MM.1S (cell line): Measurements from ENCODE around the gene AKAP6.

ENCODE experiments used
- DNase-seq: peaks from one replicate; pipeline ENCODE4 v3.0.0-alpha.2; 2015
- H2AFZ ChIP-seq: fragments of 300-600 bp; sonication (generic); 2 replicates; pipeline ENCODE4 v1.6.0; 2016; ENCODE audit warnings: antibody characterized with exemption, low read length
- H3F3A ChIP-seq: fragments of 300-600 bp; sonication (generic); 2 replicates; pipeline ENCODE4 v1.6.1; 2016; ENCODE audit warnings: mild to moderate bottlenecking, antibody characterized with exemption, low read length, moderate library complexity, mixed read lengths; ENCODE audit not compliant: insufficient read depth
- H3K27ac ChIP-seq: fragments of 300-600 bp; sonication (generic); 2 replicates; pipeline ENCODE4 v1.5.1; 2016; ENCODE audit warnings: mild to moderate bottlenecking, low read length
- H3K27me3 ChIP-seq: fragments of 300-600 bp; sonication (generic); replicated peaks from 2 replicates; pipeline ENCODE4 v1.6.0; 2016; ENCODE audit warnings: low read length; ENCODE audit not compliant: insufficient read depth
- H3K36me3 ChIP-seq: fragments of 300-600 bp; sonication (generic); replicated peaks from 2 replicates; pipeline ENCODE4 v1.6.1; 2016; ENCODE audit warnings: mild to moderate bottlenecking, low read length, mixed read lengths; ENCODE audit not compliant: insufficient read depth
- H3K4me1 ChIP-seq: fragments of 300-600 bp; sonication (generic); 2 replicates; pipeline ENCODE4 v1.6.1; 2016; ENCODE audit warnings: low read length, mixed read lengths
- H3K4me2 ChIP-seq: fragments of 300-600 bp; sonication (generic); 2 replicates; pipeline ENCODE4 v1.6.0; 2016; ENCODE audit warnings: low read depth, low read length
- H3K4me3 ChIP-seq: fragments of 300-600 bp; sonication (generic); 2 replicates; pipeline ENCODE4 v1.5.1; 2016; ENCODE audit warnings: low read length, mixed read lengths
- H3K79me2 ChIP-seq: fragments of 300-600 bp; sonication (generic); 2 replicates; pipeline ENCODE4 v1.6.1; 2016; ENCODE audit warnings: mixed run types, low read length, mixed read lengths
- H3K9ac ChIP-seq: fragments of 300-600 bp; sonication (generic); 2 replicates; pipeline ENCODE4 v1.6.1; 2016; ENCODE audit warnings: low read length, mixed read lengths
- H3K9me2 ChIP-seq: fragments of 300-600 bp; sonication (generic); replicated peaks from 2 replicates; pipeline ENCODE4 v1.6.1; 2016; ENCODE audit warnings: mild to moderate bottlenecking, low read length, mixed read lengths; ENCODE audit not compliant: insufficient read depth
- H3K9me3 ChIP-seq: fragments of 300-600 bp; sonication (generic); replicated peaks from 2 replicates; pipeline ENCODE4 v1.6.1; 2016; ENCODE audit warnings: mild to moderate bottlenecking, low read length, mixed read lengths; ENCODE audit not compliant: insufficient read depth
- H4K20me1 ChIP-seq: fragments of 300-600 bp; sonication (generic); 2 replicates; pipeline ENCODE4 v1.6.1; 2016; ENCODE audit warnings: mild to moderate bottlenecking, low read length, moderate library complexity, mixed read lengths; ENCODE audit not compliant: insufficient read depth
- EZH2 ChIP-seq: fragments of 300-600 bp; sonication (generic); optimal IDR thresholded peaks from 2 replicates; pipeline ENCODE3; 2017; ENCODE audit warnings: low read depth, mild to moderate bottlenecking, antibody characterized with exemption, low read length, mixed read lengths
- EZH2phosphoT487 ChIP-seq: fragments of 300-600 bp; sonication (generic); IDR thresholded peaks from 2 replicates; pipeline ENCODE4 v1.6.1; 2018; ENCODE audit warnings: antibody characterized with exemption, low read length
- TF ChIP-seq, protein P1 (sequence below): fragments of 300-600 bp; sonication (generic); IDR thresholded peaks from 2 replicates; pipeline ENCODE4 v1.5.1; 2016; ENCODE audit warnings: antibody characterized with exemption, low read length, mixed read lengths

The AKAP6 gene

DNA sequence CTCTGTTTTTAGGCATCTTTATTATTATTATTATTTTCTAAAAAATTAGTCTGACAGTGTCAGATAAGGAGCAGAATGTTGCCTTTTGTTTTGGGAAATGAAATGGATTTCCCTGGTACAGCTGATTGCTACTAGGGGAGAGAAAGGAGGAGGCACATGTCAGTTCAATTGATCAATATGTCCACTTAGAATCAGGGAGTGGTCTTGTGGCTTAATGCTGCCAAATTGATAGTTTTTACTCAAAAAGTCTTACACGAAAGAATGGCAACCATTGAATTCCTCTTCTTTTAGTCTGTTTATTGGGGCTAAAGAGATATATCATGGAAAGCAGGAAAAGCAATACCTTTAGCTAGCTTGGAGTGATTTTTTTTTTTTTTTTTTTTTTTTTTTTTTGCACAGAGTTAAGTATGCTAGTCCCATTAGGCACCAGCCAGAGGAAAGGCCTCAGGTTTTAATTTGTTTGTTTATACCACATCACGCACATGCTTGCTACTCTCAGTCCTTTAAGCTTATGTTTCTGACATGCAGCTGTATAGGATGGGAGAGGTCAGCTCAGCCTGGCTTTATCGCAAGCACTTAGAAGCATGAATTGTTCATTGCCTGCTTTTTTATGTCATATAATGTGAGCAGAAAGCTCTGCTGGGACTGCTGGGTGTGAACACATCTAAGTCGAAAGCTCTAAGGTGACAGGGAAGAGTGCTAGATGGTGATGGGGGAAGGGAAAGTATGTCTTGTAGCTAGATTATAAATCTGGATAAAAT is 1.4 kb downstream of the AKAP6 start:
- H4K20me1 ChIP-seq: no peaks in the 10 kb centered on the region
- no peak overlapping the region for H3K4me2 ChIP-seq
- peaks cover 7% of the 10 kb centered on the region; the same call in 1 of the 2 replicates for H3K4me1 ChIP-seq
- H3K9ac ChIP-seq: no peak overlapping the region
- H3K27ac ChIP-seq: no peak overlapping the region
- no peak overlapping the region for H2AFZ ChIP-seq
- TF ChIP-seq, protein P1, sequence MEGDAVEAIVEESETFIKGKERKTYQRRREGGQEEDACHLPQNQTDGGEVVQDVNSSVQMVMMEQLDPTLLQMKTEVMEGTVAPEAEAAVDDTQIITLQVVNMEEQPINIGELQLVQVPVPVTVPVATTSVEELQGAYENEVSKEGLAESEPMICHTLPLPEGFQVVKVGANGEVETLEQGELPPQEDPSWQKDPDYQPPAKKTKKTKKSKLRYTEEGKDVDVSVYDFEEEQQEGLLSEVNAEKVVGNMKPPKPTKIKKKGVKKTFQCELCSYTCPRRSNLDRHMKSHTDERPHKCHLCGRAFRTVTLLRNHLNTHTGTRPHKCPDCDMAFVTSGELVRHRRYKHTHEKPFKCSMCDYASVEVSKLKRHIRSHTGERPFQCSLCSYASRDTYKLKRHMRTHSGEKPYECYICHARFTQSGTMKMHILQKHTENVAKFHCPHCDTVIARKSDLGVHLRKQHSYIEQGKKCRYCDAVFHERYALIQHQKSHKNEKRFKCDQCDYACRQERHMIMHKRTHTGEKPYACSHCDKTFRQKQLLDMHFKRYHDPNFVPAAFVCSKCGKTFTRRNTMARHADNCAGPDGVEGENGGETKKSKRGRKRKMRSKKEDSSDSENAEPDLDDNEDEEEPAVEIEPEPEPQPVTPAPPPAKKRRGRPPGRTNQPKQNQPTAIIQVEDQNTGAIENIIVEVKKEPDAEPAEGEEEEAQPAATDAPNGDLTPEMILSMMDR: no peak
- no peak for TF ChIP-seq EZH2
- no peak for TF ChIP-seq EZH2phosphoT487
- no peaks in the 10 kb centered on the region for H3K36me3 ChIP-seq
- no peaks in the 10 kb centered on the region for H3K9me3 ChIP-seq
- H3F3A ChIP-seq: peaks cover 3% of the 10 kb centered on the region; the same call in 1 of the 2 replicates
- no peak for DNase-seq
- H3K9me2 ChIP-seq: no peaks in the 10 kb centered on the region
- H3K79me2 ChIP-seq: no peaks in the 10 kb centered on the region
- H3K27me3 ChIP-seq: no peaks in the 10 kb centered on the region
- H3K4me3 ChIP-seq: no peak overlapping the region

DNA sequence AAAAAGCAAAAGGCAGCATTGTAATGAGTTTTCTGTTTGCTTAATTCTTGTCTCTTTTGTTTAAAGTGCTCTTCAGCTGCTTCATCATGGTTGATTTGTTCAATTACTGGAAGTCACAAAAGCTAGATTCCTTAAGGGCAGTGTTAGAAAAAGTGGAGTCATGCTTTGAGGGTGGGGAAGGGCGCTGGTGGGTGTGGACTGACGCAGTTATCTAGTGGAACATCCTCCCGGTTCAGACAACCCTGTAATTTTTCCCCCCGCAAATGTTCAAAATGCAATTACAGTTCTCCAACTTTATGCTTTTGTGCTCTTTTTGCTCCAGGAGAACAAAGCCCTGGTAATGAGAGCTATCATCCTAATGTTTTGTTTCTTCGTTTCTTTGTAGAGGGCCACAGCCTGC is 2.1 kb downstream of the AKAP6 start:
- H3K9ac ChIP-seq: no peak overlapping the region
- no peaks in the 10 kb centered on the region for H4K20me1 ChIP-seq
- no peak overlapping the region for H3K4me3 ChIP-seq
- H3K9me2 ChIP-seq: no peaks in the 10 kb centered on the region
- DNase-seq: no peak
- no peaks in the 10 kb centered on the region for H3K36me3 ChIP-seq
- no peak overlapping the region for H2AFZ ChIP-seq
- H3K4me1 ChIP-seq: peaks cover 7% of the 10 kb centered on the region; the same call in 1 of the 2 replicates
- H3K9me3 ChIP-seq: no peaks in the 10 kb centered on the region
- H3K27me3 ChIP-seq: no peaks in the 10 kb centered on the region
- TF ChIP-seq, protein P1: no peak
- no peak for TF ChIP-seq EZH2phosphoT487
- TF ChIP-seq EZH2: no peak
- no peak overlapping the region for H3K4me2 ChIP-seq
- H3F3A ChIP-seq: peaks cover 3% of the 10 kb centered on the region; the same call in 1 of the 2 replicates
- H3K79me2 ChIP-seq: no peaks in the 10 kb centered on the region
- no peak overlapping the region for H3K27ac ChIP-seq

- H3K27ac ChIP-seq: no peak overlapping the region
- no peak overlapping the region for H2AFZ ChIP-seq
- no peak for DNase-seq
- no peaks in the 10 kb centered on the region for H3K9me3 ChIP-seq
- TF ChIP-seq EZH2phosphoT487 (no peak), EZH2 (no peak)
- TF ChIP-seq, protein P1: no peak
- no peaks in the 10 kb centered on the region for H3K79me2 ChIP-seq
- H3K9me2 ChIP-seq: no peaks in the 10 kb centered on the region
- no peak overlapping the region for H3K9ac ChIP-seq
- H4K20me1 ChIP-seq: no peaks in the 10 kb centered on the region
- H3K4me1 ChIP-seq: peaks cover 7% of the 10 kb centered on the region; the same call in 1 of the 2 replicates
- peaks cover 3% of the 10 kb centered on the region; the same call in 1 of the 2 replicates for H3F3A ChIP-seq
- no peaks in the 10 kb centered on the region for H3K36me3 ChIP-seq
- no peaks in the 10 kb centered on the region for H3K27me3 ChIP-seq
- H3K4me3 ChIP-seq: no peak overlapping the region
- H3K4me2 ChIP-seq: no peak overlapping the region
These were observed 3.6 kb downstream of the AKAP6 start for GRCh38 chr14:32332415-32333316.
